ENCODE measurements around the gene DDX59. TPM values are rescaled to one million over a fixed set of nuclear protein-coding genes. Genes with fewer than 3 reads are reported as not detected.

DDX59 gene
- total RNA-seq, 1 experiment from 2014 or later = 16.0 TPM

DNA sequence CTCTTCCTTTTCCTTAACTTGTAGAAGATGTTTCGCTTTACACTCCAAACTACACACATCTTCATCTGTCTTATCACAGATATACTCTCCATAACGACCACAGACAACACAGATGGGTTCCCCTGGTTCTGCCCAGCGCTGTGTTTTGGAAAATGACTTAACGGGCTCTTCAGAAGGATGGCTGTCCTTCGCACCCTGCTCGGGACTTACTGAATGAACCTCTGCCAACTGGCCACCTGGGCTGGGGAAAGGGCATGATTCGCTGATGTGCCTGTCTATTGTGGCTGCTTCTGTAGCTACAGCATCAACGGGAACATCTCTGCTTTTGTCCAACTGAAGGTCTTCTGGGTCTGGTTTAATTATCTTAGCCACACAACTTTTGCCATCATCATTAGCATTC lies 3.4 kb downstream of the DDX59 start:
- Histone ChIP-seq H3K4me2 (ENCODE audit: low read length) (no peak overlapping the region), H3K4me3 (replicated peaks in 1 of 2; ENCODE audit: low read depth in 1 of 2, low read length in 2 of 2) (no peak overlapping the region), H3K36me3 (ENCODE audit: control insufficient read depth in 1 of 2, insufficient read depth in 2 of 2, low read length in 2 of 2) (peaks cover 0 to 7% of the 10 kb centered on the region in 2 experiments; a peak in 1 of 4 replicates), H3K4me1 (ENCODE audit: control insufficient read depth in 1 of 2, insufficient read depth in 2 of 2, low read length in 2 of 2) (peaks cover 10 to 21% of the 10 kb centered on the region in 2 experiments), H4K20me1 (ENCODE audit: insufficient read depth) (no peaks in the 10 kb centered on the region), H3K9ac (ENCODE audit: low read length) (no peak overlapping the region), H3K27ac (ENCODE audit: low read depth, low read length) (no peak overlapping the region), H3K79me2 (ENCODE audit: insufficient read depth, low read length) (peaks cover 7% of the 10 kb centered on the region), H3K9me3 (ENCODE audit: control insufficient read depth in 1 of 2, insufficient read depth in 1 of 2, low read depth in 1 of 2, low read length in 2 of 2) (no peaks in the 10 kb centered on the region), H3K9me2 (ENCODE audit: insufficient read depth) (no peaks in the 10 kb centered on the region), H2AFZ (ENCODE audit: low read depth, low read length, poor library complexity, severe bottlenecking) (no peak overlapping the region), H3K27me3 (ENCODE audit: insufficient read depth, low read length) (no peaks in the 10 kb centered on the region)
- intact Hi-C loops (cut with micrococcal nuclease) = no loop called here
- ATAC-seq (no peak), DNase-seq (ENCODE audit: low read depth, low spot score) (no peak)
- ChIA-PET POLR2A (no interaction called here), RAD21 (ENCODE audit: low non-redundant PET in 1 of 2, low total read pairs in 2 of 2, uncharacterized antibody in 2 of 2, unreplicated experiment in 2 of 2) (no interaction called here), CTCF (no interaction called here)
- BruUV-seq (replicated peaks) = no TSS peak
- no peak for TF ChIP-seq FOSL1 (IDR thresholded peaks at IDR 0.05; ENCODE audit: low read depth)
- TF ChIP-seq ATF3 (IDR thresholded peaks at IDR 0.05) = no peak
- TF ChIP-seq TCF7L2 (IDR thresholded peaks at IDR 0.05; ENCODE audit: borderline replicate concordance, extremely low read depth, insufficient read depth, insufficient read length) = no peak
- no peak for TF ChIP-seq SRF (IDR thresholded peaks at IDR 0.05; ENCODE audit: low read depth)
- TF ChIP-seq JUND (IDR thresholded peaks at IDR 0.05) = no peak
- no peak for TF ChIP-seq ZFX (IDR thresholded peaks at IDR 0.05)
- no peak for TF ChIP-seq RAD21 (IDR thresholded peaks at IDR 0.05; ENCODE audit: low read depth)
- no peak for TF ChIP-seq CTCF (IDR thresholded peaks at IDR 0.05 in 2 of 3, conservative IDR thresholded peaks at IDR 0.05 in 1 of 3; ENCODE audit: borderline replicate concordance in 1 of 3, insufficient read depth in 1 of 3, low read depth in 2 of 3, low read length in 2 of 3)
- no peak for TF ChIP-seq SIN3A (IDR thresholded peaks at IDR 0.05; ENCODE audit: low read depth)
- no peak for TF ChIP-seq ELF1 (IDR thresholded peaks at IDR 0.05; ENCODE audit: borderline replicate concordance, low read depth)
